ENCODE results near the gene SRCAP. TPM values are rescaled to one million over a fixed set of nuclear protein-coding genes. Genes with fewer than 3 reads are reported as not detected.
"Not testable (repeated sequence)": the region's sequence is repeated elsewhere in the genome, so short reads cannot be mapped to it uniquely, and the experiment has no call there.

The SRCAP gene
- total RNA-seq, 1 donor from 2014 or later = 66.6 TPM

DNA sequence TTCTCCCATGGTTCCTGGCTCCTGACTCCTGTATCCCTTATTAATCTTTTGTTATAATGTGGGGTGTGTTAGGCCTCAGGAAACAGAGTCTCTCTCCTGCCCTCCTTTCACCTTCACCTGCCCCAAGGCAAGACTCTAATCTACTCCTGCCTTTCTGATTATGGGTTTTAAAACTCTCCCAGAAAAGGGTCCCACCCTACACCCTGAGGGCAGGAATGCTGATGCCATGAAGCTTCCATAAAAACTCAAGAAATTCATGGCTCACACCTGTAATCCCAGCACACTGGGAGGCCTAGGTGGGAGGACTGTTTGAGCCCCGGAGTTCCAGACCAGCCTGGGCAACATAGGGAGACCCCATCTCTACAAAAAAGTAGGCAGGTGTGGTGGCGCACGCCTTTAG, 18.6 kb upstream of the SRCAP start:
- ATAC-seq = no peak
- Histone ChIP-seq H3K4me1 (no peaks in the 10 kb centered on the region), H3K4me3 (no peak overlapping the region), H3K36me3 (no peaks in the 10 kb centered on the region), H3K9me3 (no peaks in the 10 kb centered on the region), H3K27ac (no peak overlapping the region), H3K27me3 (no peaks in the 10 kb centered on the region)
- intact Hi-C loops (cut with DNase I) = no loop called here
- no peak for DNase-seq
- no peak for TF ChIP-seq CTCF (IDR thresholded peaks at IDR 0.05)

- TF ChIP-seq CTCF (IDR thresholded peaks at IDR 0.05) = no peak
- Histone ChIP-seq H3K36me3 (no peaks in the 10 kb centered on the region), H3K27ac (no peak overlapping the region), H3K4me1 (peaks cover 2% of the 10 kb centered on the region), H3K27me3 (no peaks in the 10 kb centered on the region), H3K9me3 (no peaks in the 10 kb centered on the region), H3K4me3 (no peak overlapping the region)
- ATAC-seq (peak; percentile 73), DNase-seq (no peak)
- intact Hi-C loops (cut with DNase I) = no loop called here
Observed at GRCh38 chr16:30688701-30689100, 10.3 kb upstream of the SRCAP start.

- no peaks in the 10 kb centered on the region for H3K9me3 ChIP-seq
- TF ChIP-seq CTCF (IDR thresholded peaks at IDR 0.05) = no peak
- no peak overlapping the region for H3K27ac ChIP-seq
- H3K27me3 ChIP-seq = no peaks in the 10 kb centered on the region
- H3K36me3 ChIP-seq = no peaks in the 10 kb centered on the region
- ATAC-seq (no peak), DNase-seq (no peak)
- H3K4me3 ChIP-seq = no peak overlapping the region
- peaks cover 8% of the 10 kb centered on the region for H3K4me1 ChIP-seq
- intact Hi-C loops (cut with DNase I) = loop anchor here (10.0 kb wide), 1 partner anchor 63 kb away; no protein-coding TSS in a partner anchor
Observed at GRCh38 chr16:30691907-30692306, 7.1 kb upstream of the SRCAP start.

GRCh38 chr16:30692396-30693064, 6.4 kb upstream of the SRCAP start:
- intact Hi-C loops (cut with DNase I) = loop anchor here (10.0 kb wide), 1 partner anchor 62 kb away; no protein-coding TSS in a partner anchor
- no peak overlapping the region for H3K27ac ChIP-seq
- H3K27me3 ChIP-seq = no peaks in the 10 kb centered on the region
- no peaks in the 10 kb centered on the region for H3K9me3 ChIP-seq
- no peak for DNase-seq
- ATAC-seq = peak; percentile 46
- H3K4me1 ChIP-seq = peaks cover 14% of the 10 kb centered on the region
- H3K4me3 ChIP-seq = no peak overlapping the region
- H3K36me3 ChIP-seq = no peaks in the 10 kb centered on the region
- no peak for TF ChIP-seq CTCF (IDR thresholded peaks at IDR 0.05)

DNA sequence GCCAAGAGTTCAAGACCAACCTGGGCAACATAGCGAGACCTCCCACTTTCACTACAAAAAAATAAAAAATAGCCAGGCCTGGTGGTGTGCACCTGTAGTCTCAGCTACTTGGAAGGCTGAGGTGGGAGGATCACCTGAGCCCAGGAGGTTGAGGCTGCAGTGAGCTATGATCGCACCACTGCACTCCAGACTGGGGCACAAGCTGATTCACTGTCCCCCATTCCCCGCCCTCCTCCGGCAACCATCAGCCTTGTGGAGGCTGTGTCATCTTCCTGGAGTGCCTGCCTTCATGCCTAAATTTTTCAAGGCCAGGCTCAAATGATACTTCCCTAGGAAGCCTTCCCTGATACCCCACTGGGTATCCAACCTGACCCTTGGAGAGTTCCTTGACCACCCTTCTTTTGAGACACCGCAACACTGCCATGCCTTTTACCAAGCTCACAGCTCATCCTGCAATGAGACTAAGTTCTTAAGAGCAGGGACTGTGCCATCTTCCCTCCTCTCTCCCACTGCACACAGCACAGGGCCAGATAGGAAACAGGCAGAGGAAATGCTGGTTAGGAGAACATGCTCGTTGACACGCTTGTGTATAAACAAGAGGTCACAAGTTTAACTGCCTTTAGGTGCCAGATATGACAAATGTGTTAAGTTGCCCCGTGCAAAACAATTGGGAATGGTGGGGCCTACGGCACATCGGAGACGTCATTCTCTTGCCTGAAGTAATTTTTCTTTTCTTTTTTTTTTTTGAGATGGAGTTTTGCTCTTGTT, 3.9 kb upstream of the SRCAP start:
- Histone ChIP-seq H3K27me3 (no peaks in the 10 kb centered on the region), H3K9me3 (no peaks in the 10 kb centered on the region), H3K4me1 (peaks cover 25% of the 10 kb centered on the region), H3K4me3 (no peak overlapping the region), H3K27ac (no peak overlapping the region), H3K36me3 (peaks cover 5% of the 10 kb centered on the region)
- DNase-seq (no peak), ATAC-seq (no peak)
- TF ChIP-seq CTCF (IDR thresholded peaks at IDR 0.05) = no peak
- intact Hi-C loops (cut with DNase I) = loop anchor here (10.0 kb wide), 1 partner anchor 60 kb away; no protein-coding TSS in a partner anchor

- not testable (repeated sequence) for ATAC-seq, DNase-seq, H3K27ac ChIP-seq, H3K4me3 ChIP-seq, H3K27me3 ChIP-seq, H3K9me3 ChIP-seq
- H3K36me3 ChIP-seq = peaks cover 20% of the 10 kb centered on the region
- H3K4me1 ChIP-seq = peaks cover 30% of the 10 kb centered on the region
- intact Hi-C loops (cut with DNase I) = loop anchor here (10.0 kb wide), 1 partner anchor 58 kb away; no protein-coding TSS in a partner anchor
Observed at GRCh38 chr16:30696646-30697045, 2.3 kb upstream of the SRCAP start.
